ENCODE measurements around the gene CMIP.
A peak's percentile ranks its signal among the peaks of the same experiment; 100 is the strongest.

CMIP gene

GRCh38 chr16:81744911-81745310, 300.3 kb downstream of the CMIP start:
- DNase-seq (ENCODE audit: low read depth in 2 of 2) = no peak

- DNase-seq (ENCODE audit: low read depth in 2 of 2) = peak; percentile 40 to 59
Measured at GRCh38 chr16:81745704-81746558, 301.3 kb downstream of the CMIP start.

- no peak for DNase-seq (ENCODE audit: low read depth in 2 of 2)
Measured at GRCh38 chr16:81746566-81746965, 302.0 kb downstream of the CMIP start.

- DNase-seq (ENCODE audit: low read depth in 2 of 2) = no peak
Measured at GRCh38 chr16:81748476-81749198, 304.0 kb downstream of the CMIP start.

GRCh38 chr16:81752225-81752875, 307.7 kb downstream of the CMIP start:
- DNase-seq (ENCODE audit: low read depth in 2 of 2) = no peak

GRCh38 chr16:81752876-81753227, 308.2 kb downstream of the CMIP start:
- no peak for DNase-seq (ENCODE audit: low read depth in 2 of 2)

GRCh38 chr16:81754858-81755257, 310.2 kb downstream of the CMIP start:
- DNase-seq (ENCODE audit: low read depth in 2 of 2) = no peak

- DNase-seq (ENCODE audit: low read depth in 2 of 2) = no peak
Measured at GRCh38 chr16:81755915-81756614, 311.5 kb downstream of the CMIP start.

- no peak for DNase-seq (ENCODE audit: low read depth in 2 of 2)
Measured at GRCh38 chr16:81756615-81757356, 312.2 kb downstream of the CMIP start.

GRCh38 chr16:81758376-81758775, 313.8 kb downstream of the CMIP start:
- no peak for DNase-seq (ENCODE audit: low read depth in 2 of 2)

Measured in stimulated activated CD4-positive, alpha-beta T cell treated with anti-CD3 and anti-CD28 coated beads, Interleukin-1b, Interleukin-23, amount 100 ng/mL, for 1 hour (primary cell).